ENCODE results near the gene LYPD3.
"Not testable (repeated sequence)": the region's sequence is repeated elsewhere in the genome, so short reads cannot be mapped to it uniquely, and the experiment has no call there.

The LYPD3 gene

DNA sequence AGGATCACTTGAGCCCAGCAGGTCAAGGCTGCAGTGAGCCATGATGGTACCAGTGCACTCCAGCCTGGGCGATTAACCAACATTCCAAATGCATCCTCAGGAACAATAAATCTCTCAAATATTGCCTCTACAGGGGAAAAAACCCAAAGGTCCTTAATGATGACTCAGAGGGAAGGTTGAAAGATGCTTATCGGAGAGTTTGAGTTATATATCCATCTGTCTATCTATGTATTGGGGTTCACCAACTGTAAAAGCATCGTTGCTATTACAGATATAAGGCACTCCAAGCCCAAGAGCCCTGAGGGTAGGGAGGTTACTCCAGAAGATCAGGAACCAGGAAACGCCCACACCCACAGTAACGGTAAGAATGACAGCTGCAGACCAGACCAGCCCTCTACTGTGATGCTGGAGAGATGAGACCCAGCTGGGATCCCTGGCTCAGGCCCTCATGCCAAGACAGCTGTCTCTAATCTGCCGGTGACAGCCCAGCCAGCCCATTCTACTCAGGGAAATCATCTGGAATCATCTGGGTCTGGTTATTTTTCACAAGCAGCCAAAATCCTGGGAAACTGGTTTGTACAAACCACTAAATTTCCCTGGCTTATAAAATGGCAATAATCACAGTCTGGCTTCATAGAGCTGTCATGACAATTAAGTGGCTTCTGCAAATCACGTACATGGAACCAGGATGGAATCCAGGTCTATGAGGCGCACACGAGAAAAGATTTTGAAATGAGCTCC, 26.9 kb downstream of the LYPD3 start:
- DNase-seq = no peak
- Mint-ChIP-seq H3K4me1 (peaks cover 29% of the 10 kb centered on the region), H3K27me3 (no peaks in the 10 kb centered on the region), H3K4me3 (peak overlapping the region in 1 of 2 donors; percentile 18), H3K27ac (peak overlapping the region in 1 of 2 donors; percentile 65), H3K9me3 (no peaks in the 10 kb centered on the region)
- no peak for ATAC-seq

DNA sequence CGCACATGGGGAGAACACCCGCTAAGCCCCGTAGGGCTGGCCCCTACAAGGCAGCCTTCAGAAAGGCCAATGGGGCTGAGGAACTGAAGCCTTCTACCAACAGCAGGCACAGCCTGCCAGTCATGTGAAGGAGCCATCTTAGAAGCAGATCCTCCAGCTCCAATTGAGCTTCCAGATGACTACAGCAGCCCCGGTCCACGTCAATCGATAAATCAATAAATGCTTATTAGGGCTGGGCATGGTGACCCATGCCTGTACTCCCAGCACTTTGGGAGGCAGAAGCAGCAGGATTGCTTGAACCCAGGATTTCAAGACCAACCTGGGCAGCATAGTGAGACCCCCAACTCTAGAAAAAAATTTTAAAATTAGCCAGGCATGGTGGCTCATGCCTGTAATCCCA, 27.7 kb downstream of the LYPD3 start:
- peaks cover 29% of the 10 kb centered on the region for H3K4me1 Mint-ChIP-seq
- no peak overlapping the region for H3K27ac Mint-ChIP-seq
- H3K27me3 Mint-ChIP-seq = no peaks in the 10 kb centered on the region
- no peak overlapping the region for H3K4me3 Mint-ChIP-seq
- H3K9me3 Mint-ChIP-seq = no peaks in the 10 kb centered on the region
- ATAC-seq (no peak), DNase-seq (no peak)

DNA sequence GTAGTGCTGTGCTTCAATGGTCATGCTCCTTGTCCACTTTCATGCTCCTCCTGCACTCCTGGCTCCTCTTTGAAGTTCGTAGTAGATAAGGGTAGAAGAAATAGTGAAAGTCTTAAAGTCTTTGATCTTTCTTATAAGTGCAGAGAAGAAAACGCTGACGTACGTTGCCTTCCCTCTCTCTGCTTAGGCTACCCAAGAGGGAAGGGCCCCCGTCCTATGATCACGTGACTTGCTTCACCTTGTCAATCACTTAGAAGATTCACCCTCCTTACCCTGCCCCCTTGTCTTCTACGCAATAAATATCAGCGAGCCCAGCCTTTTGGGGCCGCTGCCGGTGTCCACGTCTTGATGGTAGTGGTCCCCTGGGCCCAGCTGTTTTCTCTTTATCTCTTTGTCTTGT, 28.1 kb downstream of the LYPD3 start:
- H3K4me1 Mint-ChIP-seq = peaks cover 29% of the 10 kb centered on the region
- not testable (repeated sequence) for H3K4me3 Mint-ChIP-seq, DNase-seq, H3K9me3 Mint-ChIP-seq, H3K27ac Mint-ChIP-seq, H3K27me3 Mint-ChIP-seq, ATAC-seq

DNA sequence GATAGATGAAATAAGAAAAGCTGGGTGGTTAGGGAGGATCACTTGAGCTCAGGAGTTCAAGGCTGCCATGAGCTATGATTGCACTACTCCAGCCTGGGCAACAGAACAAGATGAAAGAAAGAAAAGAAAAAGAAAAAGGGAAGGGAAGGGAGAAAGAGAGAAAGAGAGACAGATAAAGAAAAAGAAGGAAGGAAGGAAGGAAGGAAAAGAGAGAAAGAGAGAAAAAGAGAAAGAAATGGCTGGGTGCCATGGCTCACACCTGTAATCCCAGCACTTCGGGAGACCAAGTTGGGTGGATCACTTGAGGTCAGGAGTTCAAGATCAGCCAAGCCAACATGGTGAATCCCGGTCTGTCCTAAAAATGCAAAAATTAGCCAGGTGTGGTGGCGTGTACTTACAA, 29.6 kb downstream of the LYPD3 start:
- ATAC-seq (no peak), DNase-seq (no peak)
- H3K4me3 Mint-ChIP-seq = no peak overlapping the region
- no peaks in the 10 kb centered on the region for H3K27me3 Mint-ChIP-seq
- H3K4me1 Mint-ChIP-seq = peaks cover 33% of the 10 kb centered on the region
- no peak overlapping the region for H3K27ac Mint-ChIP-seq
- no peaks in the 10 kb centered on the region for H3K9me3 Mint-ChIP-seq

DNA sequence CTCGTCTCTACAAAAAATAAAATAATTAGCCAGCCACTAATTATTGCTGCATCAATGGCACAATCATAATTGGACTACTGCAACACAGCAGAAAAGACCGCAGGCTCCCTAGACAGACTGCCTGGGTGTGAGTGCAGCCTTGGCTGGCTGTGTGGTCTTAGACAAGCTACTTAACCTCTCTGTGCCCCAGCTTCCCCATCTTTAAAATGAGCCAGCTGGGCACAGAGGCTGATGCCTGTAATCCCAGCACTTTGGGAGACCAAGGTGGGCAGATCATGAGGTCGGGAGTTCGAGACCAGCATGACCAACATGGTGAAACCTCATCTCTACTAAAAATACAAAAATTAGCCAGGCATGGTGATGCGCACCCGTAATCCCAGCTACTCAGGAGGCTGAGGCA, 31.7 kb downstream of the LYPD3 start:
- H3K4me1 Mint-ChIP-seq = peaks cover 34% of the 10 kb centered on the region
- no peak for ATAC-seq

DNA sequence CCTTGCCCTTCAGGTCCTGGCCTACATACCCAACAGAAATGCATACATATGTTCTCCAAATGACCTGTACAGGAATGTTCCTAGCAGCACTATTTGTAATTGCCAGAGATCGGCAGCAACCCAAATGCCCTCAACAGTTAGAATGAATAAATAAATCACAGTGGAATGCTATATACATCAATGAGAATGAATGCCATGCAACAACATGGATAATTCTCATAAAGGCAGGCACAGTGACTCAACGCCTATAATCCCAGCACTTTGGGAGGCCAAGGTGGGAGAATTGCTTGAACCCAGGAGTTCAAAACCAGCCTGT, 32.1 kb downstream of the LYPD3 start:
- DNase-seq = no peak
- Mint-ChIP-seq H3K4me1 (peaks cover 30% of the 10 kb centered on the region), H3K4me3 (no peak overlapping the region), H3K27me3 (no peaks in the 10 kb centered on the region), H3K27ac (no peak overlapping the region), H3K9me3 (no peaks in the 10 kb centered on the region)
- ATAC-seq = no peak

More for the DNA sequence above, 31.7 kb downstream of the LYPD3 start:
- no peak overlapping the region for H3K27ac Mint-ChIP-seq
- no peaks in the 10 kb centered on the region for H3K9me3 Mint-ChIP-seq
- no peak overlapping the region for H3K4me3 Mint-ChIP-seq
- no peak for DNase-seq
- H3K27me3 Mint-ChIP-seq = no peaks in the 10 kb centered on the region

DNA sequence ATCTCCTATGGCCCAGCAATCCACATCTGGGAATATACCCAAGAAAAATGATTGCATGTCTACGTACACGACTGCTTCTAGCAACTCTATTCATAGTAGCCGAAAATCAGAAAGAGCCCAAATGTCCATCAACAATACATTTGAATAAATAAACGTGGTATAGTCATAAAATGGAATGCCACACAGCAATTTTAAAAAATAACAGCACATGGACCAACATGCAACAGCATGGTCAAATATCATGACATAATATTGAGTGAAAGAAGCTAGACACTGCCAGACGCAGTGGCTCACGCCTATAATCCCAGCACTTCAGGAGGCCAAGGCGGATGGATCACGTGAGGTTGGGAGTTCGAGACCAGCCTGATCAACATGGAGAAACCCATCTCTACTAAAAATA, 34.4 kb downstream of the LYPD3 start:
- Mint-ChIP-seq H3K27ac (peak overlapping the region in 1 of 2 donors; percentile 15), H3K27me3 (no peaks in the 10 kb centered on the region), H3K4me1 (peaks cover 19% of the 10 kb centered on the region), H3K4me3 (no peak overlapping the region), H3K9me3 (no peaks in the 10 kb centered on the region)
- no peak for ATAC-seq
- DNase-seq = no peak

DNA sequence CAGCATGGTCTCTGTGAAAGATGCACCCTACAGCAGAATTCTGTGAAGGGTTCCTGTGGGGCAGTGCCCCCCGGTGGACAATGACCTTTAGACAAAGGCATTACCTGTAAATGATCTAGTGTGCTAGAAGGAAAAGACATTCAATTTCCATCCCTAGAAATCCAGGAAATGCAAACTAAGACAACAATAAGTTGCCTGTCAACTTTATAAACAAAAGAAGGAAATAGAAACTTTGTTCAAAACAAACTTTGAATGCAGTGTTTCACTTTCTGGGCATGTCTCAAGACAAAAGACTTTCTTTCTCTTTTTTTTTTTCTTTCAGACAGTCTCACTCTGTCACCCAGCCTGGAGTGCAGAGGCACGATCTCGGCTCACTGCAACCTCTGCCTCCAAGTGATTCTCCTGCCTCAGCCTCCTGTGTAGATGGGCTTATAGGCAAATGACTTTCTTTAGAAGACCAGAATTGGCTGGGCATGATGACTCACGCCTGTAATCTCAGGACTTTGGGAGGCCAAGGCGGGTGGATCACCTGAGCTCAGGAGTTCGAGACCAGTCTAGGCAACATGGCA, 35.2 kb downstream of the LYPD3 start:
- Mint-ChIP-seq H3K27ac (peak overlapping the region in 1 of 2 donors; percentile 80), H3K27me3 (no peaks in the 10 kb centered on the region), H3K9me3 (no peaks in the 10 kb centered on the region), H3K4me1 (peaks cover 27% of the 10 kb centered on the region), H3K4me3 (peak overlapping the region in 1 of 2 donors; percentile 5)
- no peak for ATAC-seq
- DNase-seq = no peak

DNA sequence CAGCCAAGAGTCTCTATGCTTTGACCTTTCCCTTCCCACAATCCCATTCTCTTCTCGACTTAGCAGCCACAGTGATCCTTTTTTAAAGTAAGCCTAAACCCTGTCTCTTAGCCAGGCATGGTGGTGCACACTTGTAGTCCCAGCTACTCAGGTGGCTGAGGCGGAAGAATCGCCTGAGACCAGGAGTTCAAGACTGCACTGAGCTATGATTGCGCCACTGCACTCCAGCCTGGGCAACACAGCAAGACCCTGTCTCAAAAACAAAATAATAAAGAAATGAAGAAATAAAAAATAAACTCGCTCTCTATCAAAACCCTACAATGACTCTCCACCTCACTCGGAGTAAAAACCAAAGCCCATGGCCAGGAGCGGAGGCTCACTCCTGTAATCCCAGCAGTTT, 36.0 kb downstream of the LYPD3 start:
- Mint-ChIP-seq H3K4me1 (peaks cover 28% of the 10 kb centered on the region), H3K27me3 (no peaks in the 10 kb centered on the region), H3K9me3 (no peaks in the 10 kb centered on the region), H3K4me3 (no peak overlapping the region), H3K27ac (no peak overlapping the region)
- ATAC-seq = no peak
- no peak for DNase-seq

DNA sequence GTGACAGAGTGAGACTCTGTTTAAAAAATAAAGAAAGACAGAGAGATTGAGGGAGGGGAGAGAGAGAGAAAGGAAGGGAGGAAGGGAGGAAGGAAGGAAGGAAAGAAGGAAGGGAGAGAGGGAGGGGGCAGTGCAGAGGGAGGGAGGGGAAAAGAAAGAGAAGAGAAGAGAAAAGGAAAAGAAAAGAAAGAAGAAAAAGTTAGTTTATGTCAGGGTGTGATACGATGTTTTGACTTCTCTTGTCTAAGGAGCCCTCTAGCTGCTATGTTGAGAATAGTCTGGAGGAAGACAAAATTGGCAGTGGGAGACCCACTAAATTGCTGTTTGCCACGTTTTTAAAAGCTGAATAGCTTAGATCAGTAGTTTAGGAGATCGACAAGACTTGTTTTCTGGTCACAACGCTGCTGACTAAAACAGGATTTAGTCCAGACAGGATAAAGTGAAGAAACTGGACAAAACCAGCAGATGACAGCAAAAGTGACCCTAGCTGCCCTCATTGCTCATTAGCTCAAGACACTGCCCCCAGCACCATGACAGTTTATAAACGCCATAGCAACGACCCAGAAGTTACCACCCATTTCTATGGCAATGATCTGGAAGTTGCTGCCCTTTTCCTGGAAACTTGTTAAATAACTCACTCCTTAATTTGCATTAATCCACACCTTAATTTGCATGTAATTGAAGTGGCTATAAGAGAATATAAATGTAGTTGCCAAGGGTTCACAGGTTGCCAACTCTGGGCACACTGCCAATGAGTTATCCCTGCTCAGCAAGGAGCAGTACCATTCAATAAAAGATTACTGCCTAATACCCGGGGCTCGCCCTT, 39.6 kb downstream of the LYPD3 start:
- ATAC-seq (no peak), DNase-seq (no peak)
- Mint-ChIP-seq H3K27ac (no peak overlapping the region), H3K9me3 (no peaks in the 10 kb centered on the region), H3K4me1 (peaks cover 18% of the 10 kb centered on the region), H3K27me3 (no peaks in the 10 kb centered on the region), H3K4me3 (no peak overlapping the region)

DNA sequence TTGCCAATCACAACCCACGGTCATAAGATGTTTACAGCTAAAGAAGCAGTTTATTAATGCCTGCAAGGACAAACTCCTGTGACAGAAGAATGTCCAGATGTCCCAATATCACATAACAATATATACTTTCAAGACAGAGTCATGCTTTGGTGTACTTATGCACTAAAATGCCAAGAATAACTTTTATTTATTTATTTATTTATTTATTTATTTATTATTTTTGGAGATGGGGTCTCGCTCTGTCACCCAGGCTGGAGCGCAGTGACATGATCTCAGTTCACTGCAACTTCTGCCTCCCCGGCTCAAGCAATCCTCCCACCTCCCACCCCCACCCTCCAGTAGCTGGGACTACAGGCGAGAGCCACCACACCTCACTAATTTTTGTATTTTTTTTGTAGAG, 41.6 kb downstream of the LYPD3 start:
- no peaks in the 10 kb centered on the region for H3K27me3 Mint-ChIP-seq
- H3K4me3 Mint-ChIP-seq = no peak overlapping the region
- H3K27ac Mint-ChIP-seq = no peak overlapping the region
- H3K9me3 Mint-ChIP-seq = no peaks in the 10 kb centered on the region
- DNase-seq (no peak), ATAC-seq (no peak)
- peaks cover 10% of the 10 kb centered on the region for H3K4me1 Mint-ChIP-seq

DNA sequence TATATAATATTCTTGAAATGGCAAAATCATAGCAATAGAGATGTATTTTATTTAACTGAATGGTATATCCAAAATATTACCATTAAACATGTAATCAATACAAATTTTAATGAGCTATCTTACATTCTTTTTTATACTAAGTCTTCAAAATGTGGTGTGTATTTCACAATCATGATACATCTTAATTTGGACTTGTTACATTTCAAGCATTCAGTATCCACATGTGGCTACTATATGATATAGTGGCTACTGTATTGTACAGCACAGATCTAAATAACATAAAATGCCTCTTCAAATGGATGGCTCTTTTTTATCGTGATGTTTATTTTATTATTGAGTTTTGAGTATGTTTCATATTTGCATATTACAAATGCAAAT, 42.7 kb downstream of the LYPD3 start:
- H3K4me1 Mint-ChIP-seq = peaks cover 10% of the 10 kb centered on the region
- no peaks in the 10 kb centered on the region for H3K9me3 Mint-ChIP-seq
- no peak for ATAC-seq
- no peak for DNase-seq
- H3K27ac Mint-ChIP-seq = no peak overlapping the region
- H3K27me3 Mint-ChIP-seq = no peaks in the 10 kb centered on the region
- no peak overlapping the region for H3K4me3 Mint-ChIP-seq

DNA sequence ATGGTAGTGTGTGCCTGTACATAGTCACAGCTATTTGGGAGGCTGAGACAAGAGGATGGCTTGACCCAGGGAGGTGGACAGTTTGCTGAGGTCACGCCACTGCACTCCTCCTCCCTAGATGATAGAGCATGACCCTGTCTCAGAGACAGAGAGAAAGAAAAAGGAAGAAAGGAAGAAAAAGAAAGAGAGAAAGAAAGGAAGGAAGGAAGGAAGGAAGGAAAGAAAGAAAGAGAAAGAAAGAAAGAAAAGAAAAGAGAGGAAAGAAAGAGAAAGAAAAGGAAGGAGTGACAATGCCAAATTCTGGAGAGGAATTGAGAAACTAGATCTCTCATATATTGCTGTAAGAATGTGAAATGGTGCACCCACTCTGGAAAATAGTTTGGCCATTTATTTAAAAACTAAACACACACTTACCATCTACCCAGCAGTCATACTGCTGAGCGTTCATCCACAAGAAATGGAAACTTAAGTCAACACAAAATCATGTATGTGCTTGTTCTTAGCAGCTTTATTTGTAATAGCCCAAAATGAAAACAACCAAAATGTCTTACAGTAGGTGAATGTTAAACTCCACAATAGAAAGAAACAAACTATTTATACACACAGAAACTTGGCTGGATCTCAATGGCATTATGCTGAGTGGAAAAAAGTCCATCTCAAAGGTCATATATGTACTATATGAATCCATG, 43.3 kb downstream of the LYPD3 start:
- Mint-ChIP-seq H3K9me3 (no peaks in the 10 kb centered on the region), H3K27ac (no peak overlapping the region), H3K4me1 (peaks cover 10% of the 10 kb centered on the region), H3K4me3 (no peak overlapping the region), H3K27me3 (no peaks in the 10 kb centered on the region)
- no peak for DNase-seq
- ATAC-seq = no peak

DNA sequence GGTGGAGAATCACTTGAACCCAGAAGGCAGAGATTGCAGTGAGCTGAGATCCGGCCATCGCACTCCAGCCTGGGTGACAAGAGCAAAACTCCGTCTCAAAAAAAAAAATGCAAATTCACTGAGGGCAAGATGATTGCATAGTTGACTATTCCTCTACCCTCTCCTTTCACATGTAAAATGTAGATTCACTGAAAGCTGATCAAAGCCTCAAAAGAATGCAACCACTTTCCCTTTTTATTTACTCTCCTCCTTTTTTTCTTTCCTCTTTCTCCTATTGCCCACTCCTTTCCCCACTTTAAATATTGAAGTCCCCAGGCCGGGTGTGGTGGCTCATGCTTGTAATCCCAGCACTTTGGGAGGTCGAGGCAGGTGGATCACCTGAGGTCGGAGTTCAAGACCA, 44.5 kb downstream of the LYPD3 start:
- H3K4me3 Mint-ChIP-seq = no peak overlapping the region
- H3K27me3 Mint-ChIP-seq = no peaks in the 10 kb centered on the region
- no peaks in the 10 kb centered on the region for H3K9me3 Mint-ChIP-seq
- DNase-seq (no peak), ATAC-seq (no peak)
- peaks cover 8% of the 10 kb centered on the region for H3K4me1 Mint-ChIP-seq
- peak overlapping the region in 1 of 2 donors; percentile 38 for H3K27ac Mint-ChIP-seq

DNA sequence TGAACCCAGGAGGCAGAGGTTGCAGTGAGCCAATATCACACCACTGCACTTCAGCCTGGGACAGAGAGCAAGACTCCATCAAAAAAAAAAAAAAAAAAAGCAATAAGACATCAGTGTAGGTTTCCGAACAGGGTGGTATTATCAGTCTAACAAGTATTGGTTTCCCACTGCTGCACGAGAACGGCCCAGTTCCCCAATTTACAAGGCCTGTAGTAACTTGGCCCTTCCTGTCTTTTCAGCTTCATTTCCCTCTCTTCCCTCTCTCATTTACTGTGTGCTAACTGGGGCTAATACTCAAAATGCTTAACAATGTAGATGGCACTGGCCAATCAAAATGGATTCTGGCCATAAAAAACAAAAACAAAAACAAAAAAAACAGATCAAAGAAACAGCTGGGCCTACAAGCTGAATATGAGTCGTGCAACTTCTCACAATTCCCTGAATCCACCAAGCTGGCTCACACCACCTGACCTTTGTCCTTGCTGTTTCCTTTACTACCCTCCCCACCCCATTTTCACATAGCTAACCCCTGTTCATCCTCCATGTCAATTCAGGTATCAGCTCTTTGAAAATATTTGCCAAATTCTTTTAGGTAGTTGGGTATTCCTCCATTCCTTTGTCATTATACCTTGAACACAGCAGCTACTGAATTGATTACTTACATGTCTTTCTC, 48.3 kb downstream of the LYPD3 start:
- Mint-ChIP-seq H3K4me3 (no peak overlapping the region), H3K27ac (peak overlapping the region in 1 of 2 donors; percentile 34), H3K4me1 (no peaks in the 10 kb centered on the region), H3K27me3 (no peaks in the 10 kb centered on the region), H3K9me3 (no peaks in the 10 kb centered on the region)
- DNase-seq (no peak), ATAC-seq (no peak)

Data from stimulated activated naive CD8-positive, alpha-beta T cell treated with anti-CD3 and anti-CD28 coated beads, Interleukin-15, amount 100 ng/mL, for 72 hours (primary cell).